ENCODE measurements around the gene HMBS. TPM values are rescaled to one million over a fixed set of nuclear protein-coding genes. Genes with fewer than 3 reads are reported as not detected.

Gene HMBS
- 6.7 TPM for total RNA-seq

DNA sequence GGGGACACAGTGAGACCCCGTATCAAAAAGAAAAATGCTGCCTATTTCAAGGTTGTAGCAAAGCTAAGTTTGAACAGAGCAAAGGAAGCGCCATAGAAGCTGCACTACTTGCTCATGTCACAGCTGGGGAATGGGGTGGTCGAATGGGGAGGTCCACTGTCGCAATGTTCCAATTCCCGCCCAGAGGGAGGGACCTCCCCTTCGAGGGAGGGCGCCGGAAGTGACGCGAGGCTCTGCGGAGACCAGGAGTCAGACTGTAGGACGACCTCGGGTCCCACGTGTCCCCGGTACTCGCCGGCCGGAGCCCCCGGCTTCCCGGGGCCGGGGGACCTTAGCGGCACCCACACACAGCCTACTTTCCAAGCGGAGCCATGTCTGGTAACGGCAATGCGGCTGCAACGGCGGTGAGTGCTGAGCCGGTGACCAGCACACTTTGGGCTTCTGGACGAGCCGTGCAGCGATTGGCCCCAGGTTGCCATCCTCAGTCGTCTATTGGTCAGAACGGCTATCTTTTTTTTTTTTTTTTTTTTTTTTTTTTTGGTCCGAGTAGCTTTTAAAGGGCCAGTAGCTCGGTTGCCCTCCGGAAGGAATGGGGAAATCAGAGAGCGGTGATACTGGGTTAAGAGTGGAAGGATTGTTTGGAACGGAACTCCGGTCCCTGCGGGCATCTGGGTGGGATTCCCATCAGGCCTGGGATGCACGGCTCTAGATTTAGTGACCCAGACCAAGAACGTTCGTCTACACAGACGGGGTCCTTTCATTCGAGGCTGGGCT, at the start of gene HMBS:
TSS of gene HMBS (plus strand) at position 219 of the 774 bp plus-strand sequence. CDS start at position 372, 153 bp downstream.

GRCh38 chr11:119057000-119057769, 27.5 kb upstream of the HMBS start, which contains the start of gene HYOU1:
Gene HYOU1 (minus strand): TSS chr11:119057205. CDS start chr11:119056160, 1,045 bp downstream.

GRCh38 chr11:119067371-119068222, 17.1 kb upstream of the HMBS start, which contains the start of gene VPS11:
Gene VPS11 (plus strand): TSS chr11:119067818. CDS start chr11:119067824, 6 bp downstream.

DNA sequence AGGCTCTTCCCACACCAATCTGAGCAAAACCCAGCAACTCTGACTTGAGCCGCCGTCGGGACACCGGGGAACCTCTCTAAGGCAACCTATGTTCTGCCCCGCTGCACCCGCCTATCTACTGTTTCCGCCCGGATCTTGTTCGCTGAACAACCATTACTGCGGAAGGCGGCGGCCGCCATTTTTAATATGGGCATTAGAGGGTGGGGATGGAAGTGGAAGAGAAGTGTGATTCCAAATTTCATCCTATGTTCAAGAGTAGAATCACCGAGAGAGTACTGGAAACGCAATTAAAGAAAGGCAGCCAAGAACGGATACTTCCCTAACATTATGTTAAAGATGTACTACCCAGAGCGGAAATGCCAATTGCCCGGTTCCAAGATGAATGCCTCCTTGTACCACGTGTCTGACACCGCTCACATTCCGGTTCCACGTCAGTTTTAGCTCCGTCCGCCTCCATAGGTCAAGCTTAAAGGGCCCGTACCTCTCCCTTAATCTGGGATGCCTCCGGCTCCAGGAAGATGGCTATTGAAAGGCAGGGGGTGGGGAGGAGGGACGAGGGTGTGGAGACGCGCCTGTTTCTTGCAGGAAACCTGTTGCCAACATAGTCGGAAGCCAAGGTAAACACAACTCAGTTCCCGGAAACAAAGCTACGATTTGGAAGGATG, 17.2 kb downstream of the HMBS start, which contains the start of gene DPAGT1:
TSS of gene DPAGT1 (minus strand) at position 95 of the 665 bp plus-strand sequence. CDS start 198 bp downstream, outside the sequence.

GRCh38 chr11:119106564-119107537, 22.2 kb downstream of the HMBS start, which contains the start of gene C2CD2L:
Gene C2CD2L (plus strand): TSS chr11:119107344. CDS start chr11:119107742, 398 bp downstream.

GRCh38 chr11:119121008-119121810, 36.5 kb downstream of the HMBS start, which contains the start of gene HINFP:
Gene HINFP (plus strand): TSS chr11:119121580. CDS start chr11:119126945, 5,365 bp downstream.

Other genes starting within 250 kb of the HMBS start
- not detected for gene CXCR5, start 201.0 kb upstream of the HMBS start, total RNA-seq
- 6.5 TPM for gene BCL9L, start 159.0 kb upstream of the HMBS start, total RNA-seq
- not detected for gene UPK2, start 128.6 kb upstream of the HMBS start, total RNA-seq
- not detected for gene FOXR1, start 113.1 kb upstream of the HMBS start, total RNA-seq
- gene CENATAC, start 86.7 kb upstream of the HMBS start, total RNA-seq: 38.5 TPM
- gene RPS25, start 66.5 kb upstream of the HMBS start, total RNA-seq: 702 TPM
- gene TRAPPC4, start 66.1 kb upstream of the HMBS start, total RNA-seq: 69.0 TPM
- 12.0 TPM for gene SLC37A4, start 54.0 kb upstream of the HMBS start, total RNA-seq
- 76.6 TPM for gene HYOU1, start 27.7 kb upstream of the HMBS start, total RNA-seq
- gene VPS11, start 17.1 kb upstream of the HMBS start, total RNA-seq: 28.1 TPM
- 11.3 TPM for gene DPAGT1, start 17.0 kb downstream of the HMBS start, total RNA-seq
- 15.5 TPM for gene C2CD2L, start 22.5 kb downstream of the HMBS start, total RNA-seq
- 25.8 TPM for gene HINFP, start 36.7 kb downstream of the HMBS start, total RNA-seq
- 9.0 TPM for gene ABCG4, start 64.2 kb downstream of the HMBS start, total RNA-seq
- 5.5 TPM for gene NLRX1, start 83.8 kb downstream of the HMBS start, total RNA-seq
- gene NHERF4, start 100.6 kb downstream of the HMBS start, total RNA-seq: not detected
- 24.7 TPM for gene CBL, start 121.5 kb downstream of the HMBS start, total RNA-seq
- gene MCAM, start 232.2 kb downstream of the HMBS start, total RNA-seq: 21.0 TPM
- 3.7 TPM for gene RNF26, start 249.6 kb downstream of the HMBS start, total RNA-seq